ENCODE results near the gene DAB1.

Gene DAB1

DNA sequence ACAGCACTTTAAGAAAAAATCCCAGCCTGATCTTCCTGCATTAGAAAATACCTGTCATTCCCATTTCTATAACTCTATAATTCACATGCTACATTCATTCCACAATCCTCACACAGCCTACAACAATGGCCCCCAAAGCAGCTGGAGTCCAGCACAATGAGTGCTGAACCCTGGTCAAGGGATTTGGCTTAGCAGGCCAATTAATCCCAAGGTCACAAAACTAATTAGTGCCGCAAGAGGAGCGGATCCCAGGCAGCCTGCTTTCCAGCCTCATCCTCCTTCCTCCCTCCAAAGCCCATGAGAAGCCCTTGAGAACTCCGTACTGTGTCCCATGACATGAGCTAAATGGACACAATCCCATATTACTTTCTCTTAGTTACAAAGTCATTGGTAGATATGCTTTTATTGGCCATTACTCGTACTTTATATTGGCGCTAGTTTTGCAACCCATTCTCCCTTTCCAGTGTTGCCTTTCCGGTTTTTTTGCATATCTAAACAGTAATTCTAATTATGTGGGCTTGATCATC, 94.8 kb downstream of the DAB1 start:
- H3K4me1 Mint-ChIP-seq (ENCODE audit: low read depth), result no peaks in the 10 kb centered on the region
- H3K27ac Mint-ChIP-seq, result no peak overlapping the region
- no peaks in the 10 kb centered on the region for H3K36me3 Mint-ChIP-seq (ENCODE audit: low read depth)
- no peaks in the 10 kb centered on the region for H3K9me3 Mint-ChIP-seq
- H3K4me3 Mint-ChIP-seq, result no peak overlapping the region
- H3K27me3 Mint-ChIP-seq (ENCODE audit: low read depth), result no peaks in the 10 kb centered on the region

GRCh38 chr1:57327946-57328345, 95.9 kb downstream of the DAB1 start:
- Mint-ChIP-seq H3K4me1 (ENCODE audit: low read depth) (no peaks in the 10 kb centered on the region), H3K36me3 (ENCODE audit: low read depth) (no peaks in the 10 kb centered on the region), H3K4me3 (no peak overlapping the region), H3K27me3 (ENCODE audit: low read depth) (no peaks in the 10 kb centered on the region), H3K9me3 (no peaks in the 10 kb centered on the region), H3K27ac (no peak overlapping the region)

DNA sequence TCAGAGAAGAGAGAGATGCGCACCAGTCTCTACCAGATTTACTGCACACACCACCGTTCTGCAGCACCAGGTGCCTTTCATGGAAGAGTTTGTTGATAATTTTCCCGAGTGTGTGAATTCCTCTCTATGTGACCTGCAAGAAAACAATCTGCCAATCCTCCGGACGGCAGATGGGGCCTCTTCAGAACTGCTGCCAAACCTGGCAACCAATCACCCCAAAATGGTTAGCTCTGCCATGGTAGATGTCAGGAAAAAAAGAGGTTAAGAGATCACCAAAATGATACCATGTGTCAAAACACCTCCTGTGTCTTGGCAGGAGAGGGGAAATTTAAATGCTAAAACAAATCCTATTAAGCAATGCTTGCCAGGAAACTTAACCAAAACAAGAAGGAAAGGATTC, 96.5 kb downstream of the DAB1 start:
- H3K4me3 Mint-ChIP-seq, result no peak overlapping the region
- H3K4me1 Mint-ChIP-seq (ENCODE audit: low read depth), result no peaks in the 10 kb centered on the region
- no peaks in the 10 kb centered on the region for H3K9me3 Mint-ChIP-seq
- H3K27me3 Mint-ChIP-seq (ENCODE audit: low read depth), result no peaks in the 10 kb centered on the region
- no peaks in the 10 kb centered on the region for H3K36me3 Mint-ChIP-seq (ENCODE audit: low read depth)
- no peak overlapping the region for H3K27ac Mint-ChIP-seq

- no peaks in the 10 kb centered on the region for H3K9me3 Mint-ChIP-seq
- H3K36me3 Mint-ChIP-seq (ENCODE audit: low read depth), result no peaks in the 10 kb centered on the region
- no peak overlapping the region for H3K27ac Mint-ChIP-seq
- no peaks in the 10 kb centered on the region for H3K27me3 Mint-ChIP-seq (ENCODE audit: low read depth)
- no peaks in the 10 kb centered on the region for H3K4me1 Mint-ChIP-seq (ENCODE audit: low read depth)
- no peak overlapping the region for H3K4me3 Mint-ChIP-seq
Observed at GRCh38 chr1:57325536-57325935, 98.3 kb downstream of the DAB1 start.

DNA sequence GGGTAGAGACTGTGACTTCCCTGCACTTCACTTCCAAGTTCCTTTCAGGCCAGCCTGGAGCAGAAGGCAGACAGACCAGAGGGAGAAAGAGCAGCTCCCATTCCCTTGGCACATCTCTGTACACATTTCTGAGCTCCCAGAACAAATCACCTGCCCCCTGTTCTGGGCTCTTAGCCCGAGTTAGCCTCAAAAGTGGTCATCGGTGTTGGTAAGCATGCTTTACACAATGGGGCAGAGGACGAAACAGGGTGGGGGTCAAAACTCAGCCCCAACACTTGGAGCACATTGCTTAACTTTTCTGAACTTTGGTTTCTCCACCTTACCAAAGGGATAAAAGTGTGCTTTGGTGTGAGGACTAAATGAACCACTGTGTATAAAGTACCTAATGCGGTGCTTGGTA, 98.7 kb downstream of the DAB1 start:
- Mint-ChIP-seq H3K4me1 (ENCODE audit: low read depth) (no peaks in the 10 kb centered on the region), H3K4me3 (no peak overlapping the region), H3K27me3 (ENCODE audit: low read depth) (no peaks in the 10 kb centered on the region), H3K36me3 (ENCODE audit: low read depth) (no peaks in the 10 kb centered on the region), H3K9me3 (no peaks in the 10 kb centered on the region), H3K27ac (no peak overlapping the region)

DNA sequence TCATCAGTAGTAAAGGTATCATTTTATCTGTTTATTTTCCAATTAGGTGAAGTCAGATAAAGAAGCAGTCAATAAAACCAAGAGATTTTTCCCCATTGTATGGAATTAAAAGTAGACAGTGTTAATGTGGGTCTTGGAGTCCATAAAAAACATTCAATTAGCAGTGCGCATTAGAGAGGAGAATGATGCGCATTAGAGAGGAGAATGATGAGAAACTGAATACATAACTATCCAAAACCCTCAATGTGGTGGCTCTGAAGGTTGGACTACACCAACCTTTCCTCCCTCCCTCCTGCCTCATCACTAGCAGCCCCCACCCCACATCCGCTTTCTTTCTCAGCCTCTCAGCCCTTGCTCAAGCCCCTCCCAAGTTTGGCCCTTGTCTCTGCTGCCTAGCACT, 99.5 kb downstream of the DAB1 start:
- no peaks in the 10 kb centered on the region for H3K36me3 Mint-ChIP-seq (ENCODE audit: low read depth)
- no peaks in the 10 kb centered on the region for H3K27me3 Mint-ChIP-seq (ENCODE audit: low read depth)
- no peak overlapping the region for H3K27ac Mint-ChIP-seq
- H3K9me3 Mint-ChIP-seq, result no peaks in the 10 kb centered on the region
- H3K4me3 Mint-ChIP-seq, result no peak overlapping the region
- H3K4me1 Mint-ChIP-seq (ENCODE audit: low read depth), result no peaks in the 10 kb centered on the region

GRCh38 chr1:57321776-57322175, 102.1 kb downstream of the DAB1 start:
- Mint-ChIP-seq H3K27ac (no peak overlapping the region), H3K36me3 (ENCODE audit: low read depth) (no peaks in the 10 kb centered on the region), H3K27me3 (ENCODE audit: low read depth) (no peaks in the 10 kb centered on the region), H3K4me3 (no peak overlapping the region), H3K4me1 (ENCODE audit: low read depth) (peaks cover 1% of the 10 kb centered on the region), H3K9me3 (no peaks in the 10 kb centered on the region)

DNA sequence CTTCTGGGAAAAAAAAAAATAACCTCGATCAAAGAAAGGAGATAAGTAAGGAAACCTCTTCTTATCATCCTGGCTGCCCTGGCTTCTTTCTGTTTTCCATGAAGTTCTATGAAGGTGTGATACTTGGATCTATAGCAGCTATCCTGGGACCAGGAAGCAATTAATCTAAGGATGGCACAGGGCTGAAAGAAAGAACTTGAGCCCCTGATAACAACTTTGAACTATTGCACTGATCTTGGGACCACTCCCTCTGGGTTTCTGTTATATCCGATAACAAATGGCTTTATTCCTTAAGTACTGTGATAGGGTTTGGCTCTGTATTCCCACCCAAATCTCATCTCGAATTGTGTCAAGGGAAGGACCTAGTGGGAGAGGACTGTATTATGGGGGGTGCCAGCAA, 104.1 kb downstream of the DAB1 start:
- no peak overlapping the region for H3K27ac Mint-ChIP-seq
- no peaks in the 10 kb centered on the region for H3K36me3 Mint-ChIP-seq (ENCODE audit: low read depth)
- peaks cover 1% of the 10 kb centered on the region for H3K4me1 Mint-ChIP-seq (ENCODE audit: low read depth)
- H3K4me3 Mint-ChIP-seq, result no peak overlapping the region
- H3K27me3 Mint-ChIP-seq (ENCODE audit: low read depth), result no peaks in the 10 kb centered on the region
- H3K9me3 Mint-ChIP-seq, result no peaks in the 10 kb centered on the region

DNA sequence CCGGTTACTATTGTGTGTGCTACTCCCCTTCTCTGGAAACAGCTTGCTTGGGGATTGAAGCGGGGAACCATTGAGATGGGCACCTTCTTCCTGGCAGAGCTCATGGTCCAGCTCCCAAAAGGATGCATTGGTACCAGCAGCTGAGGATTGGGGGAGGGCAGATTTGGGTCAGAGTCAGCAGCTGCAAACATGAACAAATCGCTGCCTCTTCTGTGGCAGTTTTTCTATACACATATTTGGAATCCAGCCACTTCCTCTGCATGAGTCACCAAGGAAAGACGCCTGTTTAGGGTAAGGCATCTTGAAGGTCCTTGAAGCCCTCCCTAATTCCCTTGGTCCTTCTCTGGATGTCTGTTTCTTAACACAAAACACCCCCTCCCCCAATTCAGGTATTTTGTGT, 104.7 kb downstream of the DAB1 start:
- Mint-ChIP-seq H3K4me3 (no peak overlapping the region), H3K27me3 (ENCODE audit: low read depth) (no peaks in the 10 kb centered on the region), H3K4me1 (ENCODE audit: low read depth) (peaks cover 1% of the 10 kb centered on the region), H3K27ac (no peak overlapping the region), H3K36me3 (ENCODE audit: low read depth) (no peaks in the 10 kb centered on the region), H3K9me3 (no peaks in the 10 kb centered on the region)

- Mint-ChIP-seq H3K4me3 (no peak overlapping the region), H3K27me3 (ENCODE audit: low read depth) (no peaks in the 10 kb centered on the region), H3K4me1 (ENCODE audit: low read depth) (peaks cover 1% of the 10 kb centered on the region), H3K27ac (no peak overlapping the region), H3K36me3 (ENCODE audit: low read depth) (no peaks in the 10 kb centered on the region), H3K9me3 (no peaks in the 10 kb centered on the region)
Observed at GRCh38 chr1:57316861-57317260, 107.0 kb downstream of the DAB1 start.

DNA sequence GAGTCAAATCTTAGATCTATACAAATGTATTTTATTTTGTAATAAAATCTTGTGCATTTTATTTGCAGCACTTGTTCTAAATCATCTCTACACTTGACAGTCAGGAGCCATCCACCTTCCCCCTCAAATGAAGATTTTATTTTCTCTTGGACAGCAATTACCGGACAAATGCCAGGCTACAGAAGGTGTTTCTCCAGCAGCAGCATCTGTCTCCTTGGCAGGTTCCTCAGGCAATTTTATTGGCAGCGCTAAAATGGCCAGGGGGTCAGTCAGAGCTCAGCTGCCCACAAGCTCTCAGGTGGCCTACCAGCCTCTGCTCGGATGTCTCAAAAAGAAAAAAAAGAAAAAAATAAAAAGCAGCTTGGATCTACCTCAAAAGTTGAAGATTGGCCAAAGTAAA, 107.6 kb downstream of the DAB1 start:
- Mint-ChIP-seq H3K9me3 (no peaks in the 10 kb centered on the region), H3K27ac (no peak overlapping the region), H3K4me1 (ENCODE audit: low read depth) (peaks cover 1% of the 10 kb centered on the region), H3K4me3 (no peak overlapping the region), H3K36me3 (ENCODE audit: low read depth) (no peaks in the 10 kb centered on the region), H3K27me3 (ENCODE audit: low read depth) (no peaks in the 10 kb centered on the region)

DNA sequence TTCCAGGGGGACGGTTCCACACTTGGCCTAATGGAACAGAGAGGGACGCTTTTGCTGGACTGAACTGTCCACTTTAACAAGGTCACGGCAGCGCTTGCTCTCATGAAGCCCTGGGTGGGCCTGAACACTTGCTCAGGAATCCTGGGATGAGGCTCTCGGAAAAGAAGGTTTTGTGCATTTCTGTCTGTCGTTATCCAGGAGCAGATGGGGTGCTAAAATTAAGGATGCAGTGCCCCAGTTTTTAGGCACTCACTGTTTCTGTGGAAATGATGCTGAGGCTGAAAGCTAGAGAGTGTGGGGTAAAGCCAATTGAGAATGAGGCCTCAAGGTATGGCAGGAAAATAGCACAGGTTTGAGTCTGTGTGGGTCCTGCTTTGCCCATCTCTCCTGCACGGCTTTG, 111.0 kb downstream of the DAB1 start:
- Mint-ChIP-seq H3K36me3 (ENCODE audit: low read depth) (no peaks in the 10 kb centered on the region), H3K9me3 (peaks cover under 1% of the 10 kb centered on the region), H3K27ac (no peak overlapping the region), H3K4me1 (ENCODE audit: low read depth) (peaks cover 5% of the 10 kb centered on the region), H3K4me3 (no peak overlapping the region), H3K27me3 (ENCODE audit: low read depth) (no peaks in the 10 kb centered on the region)

GRCh38 chr1:57311411-57311810, 112.4 kb downstream of the DAB1 start:
- Mint-ChIP-seq H3K27me3 (ENCODE audit: low read depth) (no peaks in the 10 kb centered on the region), H3K27ac (no peak overlapping the region), H3K4me3 (no peak overlapping the region), H3K36me3 (ENCODE audit: low read depth) (peaks cover 5% of the 10 kb centered on the region), H3K9me3 (peaks cover 8% of the 10 kb centered on the region), H3K4me1 (ENCODE audit: low read depth) (peaks cover 13% of the 10 kb centered on the region)

DNA sequence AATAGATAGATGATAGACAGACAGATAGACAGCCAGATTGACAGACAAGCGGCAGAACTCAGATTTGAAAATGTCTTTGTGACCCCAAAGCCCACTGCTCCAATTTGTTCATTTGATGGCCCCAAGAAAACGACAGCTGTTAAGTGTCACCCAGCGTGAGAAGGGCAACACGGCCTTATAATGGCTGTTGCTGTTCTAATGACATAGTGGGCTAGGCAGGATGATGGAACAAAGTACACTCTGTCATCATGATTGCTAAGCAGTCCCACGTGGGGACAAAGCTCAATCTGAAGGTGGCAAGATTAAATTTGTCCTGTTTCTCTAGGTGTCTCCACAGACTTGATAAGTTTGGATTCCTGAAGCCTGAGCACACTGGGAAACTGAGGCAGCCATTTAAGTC, 112.9 kb downstream of the DAB1 start:
- Mint-ChIP-seq H3K27ac (no peak overlapping the region), H3K27me3 (ENCODE audit: low read depth) (no peaks in the 10 kb centered on the region), H3K4me1 (ENCODE audit: low read depth) (peaks cover 13% of the 10 kb centered on the region), H3K36me3 (ENCODE audit: low read depth) (peaks cover 5% of the 10 kb centered on the region), H3K9me3 (peaks cover 8% of the 10 kb centered on the region), H3K4me3 (no peak overlapping the region)

- H3K27me3 Mint-ChIP-seq (ENCODE audit: low read depth), result no peaks in the 10 kb centered on the region
- no peak overlapping the region for H3K4me3 Mint-ChIP-seq
- H3K4me1 Mint-ChIP-seq (ENCODE audit: low read depth), result peaks cover 13% of the 10 kb centered on the region
- H3K36me3 Mint-ChIP-seq (ENCODE audit: low read depth), result peaks cover 5% of the 10 kb centered on the region
- H3K27ac Mint-ChIP-seq, result no peak overlapping the region
- H3K9me3 Mint-ChIP-seq, result peaks cover 8% of the 10 kb centered on the region
Observed at GRCh38 chr1:57309630-57310029, 114.2 kb downstream of the DAB1 start.

Data from T-helper 1 cell treated with Interleukin-12 subunit alpha and Interleukin-12 subunit beta and Interleukin-4 antibody, amounts not matched to agents 30 μg/mL and 1 μg/mL, for 36 hours (primary cell).